Measurements from ENCODE around the gene DYNC1LI1. TPM values are rescaled to one million over a fixed set of nuclear protein-coding genes. Genes with fewer than 3 reads are reported as not detected.

Gene DYNC1LI1
- total and polyA plus RNA-seq, 2 experiments from 2014 or later, result 45.1 to 48.0 TPM

GRCh38 chr3:32551087-32551486, 19.6 kb downstream of the DYNC1LI1 start:
- Mint-ChIP-seq H3K36me3 (ENCODE audit: low read depth) (no peaks in the 10 kb centered on the region), H3K27ac (no peak overlapping the region), H3K9me3 (no peaks in the 10 kb centered on the region), H3K4me1 (peaks cover 24% of the 10 kb centered on the region), H3K27me3 (ENCODE audit: insufficient read depth, low read depth, poor library complexity) (no peaks in the 10 kb centered on the region), H3K4me3 (no peak overlapping the region)
- Histone ChIP-seq H3K4me1 (ENCODE audit: insufficient read depth) (peaks cover 6% of the 10 kb centered on the region; the same call in 1 of the 2 replicates), H3K79me2 (replicated peaks; ENCODE audit: insufficient read depth) (peaks cover 100% of the 10 kb centered on the region), H3K4me3 (no peak overlapping the region), H4K20me1 (replicated peaks; ENCODE audit: insufficient read depth) (peaks cover 30% of the 10 kb centered on the region), H3F3A (replicated peaks; ENCODE audit: low read depth) (no peaks in the 10 kb centered on the region), H3K36me3 (ENCODE audit: insufficient read depth) (no peaks in the 10 kb centered on the region), H2AFZ (no peak overlapping the region), H3K27ac (ENCODE audit: low read depth) (no peak overlapping the region), H3K9me2 (ENCODE audit: insufficient read depth) (no peaks in the 10 kb centered on the region), H3K4me2 (no peak overlapping the region), H3K27me3 (ENCODE audit: insufficient read depth) (no peaks in the 10 kb centered on the region)
- DNase-seq (ENCODE audit: low spot score) (no peak), ATAC-seq (no peak)
- no peak for TF ChIP-seq ZNF462 (CRISPR knock-in tag; IDR thresholded peaks at IDR 0.05)
- no peak for TF ChIP-seq EZH2phosphoT487 (IDR thresholded peaks at IDR 0.05; ENCODE audit: unreplicated experiment)
- no peak for TF ChIP-seq POLR2AphosphoS5 (IDR thresholded peaks at IDR 0.05; ENCODE audit: low read depth)
- no peak for TF ChIP-seq STAT1 (IDR thresholded peaks at IDR 0.05; ENCODE audit: unreplicated experiment)
- no peak for TF ChIP-seq ZNF114 (CRISPR knock-in tag; IDR thresholded peaks at IDR 0.05)
- TF ChIP-seq CREB1 (CRISPR knock-in tag; IDR thresholded peaks at IDR 0.05; ENCODE audit: low read depth), result no peak

DNA sequence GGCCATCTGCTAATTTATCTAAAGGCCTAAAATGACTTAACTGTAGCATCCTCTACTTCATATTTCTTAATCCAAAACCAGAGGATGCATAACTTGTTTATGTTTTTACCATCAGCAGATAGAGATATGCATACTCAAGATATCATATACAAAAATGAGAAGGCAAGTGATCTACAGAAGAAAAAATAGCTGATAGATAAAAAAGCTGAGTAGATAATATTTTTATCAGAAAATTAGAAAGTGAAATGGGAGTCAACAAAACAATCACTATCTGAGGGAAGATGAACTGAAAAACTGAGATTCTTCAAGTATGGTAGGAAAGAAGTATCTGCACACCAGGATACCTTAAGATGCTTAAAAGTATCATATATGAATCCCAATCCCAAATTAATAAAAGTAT, 25.4 kb downstream of the DYNC1LI1 start:
- peaks cover 63% of the 10 kb centered on the region for H3K79me2 ChIP-seq (replicated peaks; ENCODE audit: insufficient read depth)
- TF ChIP-seq CREB1 (CRISPR knock-in tag; IDR thresholded peaks at IDR 0.05; ENCODE audit: low read depth), result no peak
- TF ChIP-seq NANOG (IDR thresholded peaks at IDR 0.05; ENCODE audit: borderline replicate concordance), result no peak
- TF ChIP-seq, protein P1, sequence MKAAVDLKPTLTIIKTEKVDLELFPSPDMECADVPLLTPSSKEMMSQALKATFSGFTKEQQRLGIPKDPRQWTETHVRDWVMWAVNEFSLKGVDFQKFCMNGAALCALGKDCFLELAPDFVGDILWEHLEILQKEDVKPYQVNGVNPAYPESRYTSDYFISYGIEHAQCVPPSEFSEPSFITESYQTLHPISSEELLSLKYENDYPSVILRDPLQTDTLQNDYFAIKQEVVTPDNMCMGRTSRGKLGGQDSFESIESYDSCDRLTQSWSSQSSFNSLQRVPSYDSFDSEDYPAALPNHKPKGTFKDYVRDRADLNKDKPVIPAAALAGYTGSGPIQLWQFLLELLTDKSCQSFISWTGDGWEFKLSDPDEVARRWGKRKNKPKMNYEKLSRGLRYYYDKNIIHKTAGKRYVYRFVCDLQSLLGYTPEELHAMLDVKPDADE (IDR thresholded peaks at IDR 0.05), result no peak

More for the DNA sequence above, 25.4 kb downstream of the DYNC1LI1 start:
- Histone ChIP-seq H3K4me3 (no peak overlapping the region), H3K27me3 (ENCODE audit: insufficient read depth) (no peaks in the 10 kb centered on the region), H3K9me2 (ENCODE audit: insufficient read depth) (no peaks in the 10 kb centered on the region), H2AFZ (no peak overlapping the region), H3K4me1 (ENCODE audit: insufficient read depth) (no peaks in the 10 kb centered on the region), H3K36me3 (ENCODE audit: insufficient read depth) (peaks cover 5% of the 10 kb centered on the region; the same call in 1 of the 2 replicates), H3K27ac (ENCODE audit: low read depth) (no peak overlapping the region), H3F3A (replicated peaks; ENCODE audit: low read depth) (no peaks in the 10 kb centered on the region), H4K20me1 (replicated peaks; ENCODE audit: insufficient read depth) (peaks cover 20% of the 10 kb centered on the region), H3K4me2 (no peak overlapping the region)
- Mint-ChIP-seq H3K36me3 (ENCODE audit: low read depth) (peaks cover 12% of the 10 kb centered on the region; the same call in 2 of the 3 replicates), H3K27me3 (ENCODE audit: insufficient read depth, low read depth, poor library complexity) (no peaks in the 10 kb centered on the region), H3K27ac (no peak overlapping the region), H3K9me3 (no peaks in the 10 kb centered on the region), H3K4me3 (no peak overlapping the region), H3K4me1 (peaks cover 4% of the 10 kb centered on the region; the same call in 2 of the 3 replicates)
- ATAC-seq (no peak), DNase-seq (ENCODE audit: low spot score) (no peak)

Data from GM23338 (cell line).